ENCODE results near the gene CDH12.

CDH12 gene

GRCh38 chr5:22850981-22851380, 2.2 kb downstream of the CDH12 start:
- H3K4me1 ChIP-seq: peaks cover 11% of the 10 kb centered on the region; the same call in 1 of the 2 replicates
- H3K36me3 ChIP-seq: no peaks in the 10 kb centered on the region
- no peaks in the 10 kb centered on the region for H3K9me3 ChIP-seq
- H4K20me1 ChIP-seq: no peaks in the 10 kb centered on the region
- H3K4me2 ChIP-seq: no peak overlapping the region
- no peaks in the 10 kb centered on the region for H3K27me3 ChIP-seq
- TF ChIP-seq Cebpa-rat (IDR thresholded peaks at IDR 0.05): no peak
- no peak overlapping the region for H3K9ac ChIP-seq
- H3K27ac ChIP-seq: no peak overlapping the region
- H3K4me3 ChIP-seq: no peak overlapping the region

GRCh38 chr5:22846693-22847092, 6.5 kb downstream of the CDH12 start:
- Histone ChIP-seq H4K20me1 (no peaks in the 10 kb centered on the region), H3K4me2 (no peak overlapping the region), H3K4me1 (no peaks in the 10 kb centered on the region), H3K4me3 (no peak overlapping the region), H3K27ac (no peak overlapping the region), H3K27me3 (no peaks in the 10 kb centered on the region), H3K36me3 (no peaks in the 10 kb centered on the region), H3K9me3 (no peaks in the 10 kb centered on the region), H3K9ac (no peak overlapping the region)
- TF ChIP-seq Cebpa-rat (IDR thresholded peaks at IDR 0.05): no peak

- Histone ChIP-seq H3K9ac (no peak overlapping the region), H3K4me3 (no peak overlapping the region), H3K4me1 (no peaks in the 10 kb centered on the region), H3K36me3 (no peaks in the 10 kb centered on the region), H3K4me2 (no peak overlapping the region), H3K27me3 (no peaks in the 10 kb centered on the region), H3K27ac (no peak overlapping the region), H4K20me1 (no peaks in the 10 kb centered on the region), H3K9me3 (no peaks in the 10 kb centered on the region)
- no peak for TF ChIP-seq Cebpa-rat (IDR thresholded peaks at IDR 0.05)
Observed at GRCh38 chr5:22844636-22845035, 8.5 kb downstream of the CDH12 start.

GRCh38 chr5:22844155-22844554, 9.0 kb downstream of the CDH12 start:
- no peaks in the 10 kb centered on the region for H3K27me3 ChIP-seq
- H3K4me1 ChIP-seq: no peaks in the 10 kb centered on the region
- H3K9ac ChIP-seq: no peak overlapping the region
- no peak overlapping the region for H3K4me3 ChIP-seq
- no peaks in the 10 kb centered on the region for H3K36me3 ChIP-seq
- H3K4me2 ChIP-seq: no peak overlapping the region
- H3K9me3 ChIP-seq: no peaks in the 10 kb centered on the region
- no peaks in the 10 kb centered on the region for H4K20me1 ChIP-seq
- no peak for TF ChIP-seq Cebpa-rat (IDR thresholded peaks at IDR 0.05)
- H3K27ac ChIP-seq: no peak overlapping the region

- Histone ChIP-seq H3K4me1 (no peaks in the 10 kb centered on the region), H4K20me1 (no peaks in the 10 kb centered on the region), H3K4me3 (no peak overlapping the region), H3K9ac (no peak overlapping the region), H3K4me2 (no peak overlapping the region), H3K27me3 (no peaks in the 10 kb centered on the region), H3K9me3 (no peaks in the 10 kb centered on the region), H3K27ac (no peak overlapping the region), H3K36me3 (no peaks in the 10 kb centered on the region)
- TF ChIP-seq Cebpa-rat (IDR thresholded peaks at IDR 0.05): no peak
Observed at GRCh38 chr5:22842574-22842973, 10.6 kb downstream of the CDH12 start.

- Histone ChIP-seq H3K4me2 (no peak overlapping the region), H3K9me3 (no peaks in the 10 kb centered on the region), H3K27me3 (no peaks in the 10 kb centered on the region), H3K4me1 (no peaks in the 10 kb centered on the region), H3K36me3 (no peaks in the 10 kb centered on the region), H3K9ac (no peak overlapping the region), H3K27ac (no peak overlapping the region), H3K4me3 (no peak overlapping the region), H4K20me1 (no peaks in the 10 kb centered on the region)
- TF ChIP-seq Cebpa-rat (IDR thresholded peaks at IDR 0.05): no peak
Observed at GRCh38 chr5:22837803-22838202, 15.3 kb downstream of the CDH12 start.

- no peak overlapping the region for H3K9ac ChIP-seq
- H3K4me1 ChIP-seq: no peaks in the 10 kb centered on the region
- H3K9me3 ChIP-seq: no peaks in the 10 kb centered on the region
- no peak overlapping the region for H3K4me3 ChIP-seq
- no peak for TF ChIP-seq Cebpa-rat (IDR thresholded peaks at IDR 0.05)
- no peaks in the 10 kb centered on the region for H3K27me3 ChIP-seq
- H3K27ac ChIP-seq: no peak overlapping the region
- H3K36me3 ChIP-seq: no peaks in the 10 kb centered on the region
- H3K4me2 ChIP-seq: no peak overlapping the region
- H4K20me1 ChIP-seq: no peaks in the 10 kb centered on the region
Observed at GRCh38 chr5:22835686-22836085, 17.5 kb downstream of the CDH12 start.

- Histone ChIP-seq H3K4me1 (no peaks in the 10 kb centered on the region), H3K36me3 (no peaks in the 10 kb centered on the region), H3K4me2 (no peak overlapping the region), H3K27ac (no peak overlapping the region), H3K9ac (no peak overlapping the region), H3K9me3 (no peaks in the 10 kb centered on the region), H3K27me3 (no peaks in the 10 kb centered on the region), H3K4me3 (no peak overlapping the region), H4K20me1 (no peaks in the 10 kb centered on the region)
- no peak for TF ChIP-seq Cebpa-rat (IDR thresholded peaks at IDR 0.05)
Observed at GRCh38 chr5:22793463-22793862, 59.7 kb downstream of the CDH12 start.

- Histone ChIP-seq H3K9ac (no peak overlapping the region), H3K27me3 (no peaks in the 10 kb centered on the region), H3K27ac (no peak overlapping the region), H4K20me1 (no peaks in the 10 kb centered on the region), H3K36me3 (no peaks in the 10 kb centered on the region), H3K9me3 (no peaks in the 10 kb centered on the region), H3K4me2 (no peak overlapping the region), H3K4me3 (no peak overlapping the region), H3K4me1 (no peaks in the 10 kb centered on the region)
- TF ChIP-seq Cebpa-rat (IDR thresholded peaks at IDR 0.05): no peak
Observed at GRCh38 chr5:22787807-22788206, 65.3 kb downstream of the CDH12 start.

GRCh38 chr5:22787398-22787797, 65.7 kb downstream of the CDH12 start:
- no peaks in the 10 kb centered on the region for H4K20me1 ChIP-seq
- H3K9me3 ChIP-seq: no peaks in the 10 kb centered on the region
- no peak overlapping the region for H3K27ac ChIP-seq
- H3K4me2 ChIP-seq: no peak overlapping the region
- TF ChIP-seq Cebpa-rat (IDR thresholded peaks at IDR 0.05): no peak
- no peak overlapping the region for H3K4me3 ChIP-seq
- no peaks in the 10 kb centered on the region for H3K4me1 ChIP-seq
- H3K9ac ChIP-seq: no peak overlapping the region
- H3K36me3 ChIP-seq: no peaks in the 10 kb centered on the region
- H3K27me3 ChIP-seq: no peaks in the 10 kb centered on the region

GRCh38 chr5:22780756-22781155, 72.4 kb downstream of the CDH12 start:
- Histone ChIP-seq H4K20me1 (no peaks in the 10 kb centered on the region), H3K4me3 (no peak overlapping the region), H3K9me3 (no peaks in the 10 kb centered on the region), H3K4me2 (no peak overlapping the region), H3K36me3 (no peaks in the 10 kb centered on the region), H3K9ac (no peak overlapping the region), H3K4me1 (no peaks in the 10 kb centered on the region), H3K27me3 (no peaks in the 10 kb centered on the region), H3K27ac (no peak overlapping the region)
- TF ChIP-seq Cebpa-rat (IDR thresholded peaks at IDR 0.05): no peak

All from BLaER1 (cell line).